H1 (cell line): ENCODE results near the gene ARHGAP12. TPM values are rescaled to one million over a fixed set of nuclear protein-coding genes. Genes with fewer than 3 reads are reported as not detected.
A peak's percentile ranks its signal among the peaks of the same experiment; 100 is the strongest.

Source experiments
- CREB1 ChIP-seq: IDR thresholded peaks from 2 replicates; pipeline ENCODE4 v1.6.1; 2012; ENCODE audit warnings: inconsistent platforms
- KDM4A ChIP-seq: IDR thresholded peaks from one replicate; pipeline ENCODE4 v1.7.1; 2012; ENCODE audit warnings: low read depth, mild to moderate bottlenecking, moderate library complexity, low read length, inconsistent platforms; ENCODE audit not compliant: severe bottlenecking
- MAX ChIP-seq: IDR thresholded peaks from 2 replicates; pipeline ENCODE4 v1.6.1; 2012; ENCODE audit warnings: inconsistent platforms
- PHF8 ChIP-seq: fragments of 200-600 bp; sonication (generic); conservative IDR thresholded peaks from 2 replicates; pipeline ENCODE4 v1.7.1; 2012; ENCODE audit warnings: low read depth, mild to moderate bottlenecking, inconsistent platforms, low read length, moderate library complexity
- POU5F1 ChIP-seq: IDR thresholded peaks from 2 replicates; pipeline ENCODE4 v1.6.1; 2011; ENCODE audit warnings: low read depth, mild to moderate bottlenecking, low read length, moderate library complexity
- RXRA ChIP-seq: IDR thresholded peaks from 2 replicates; pipeline ENCODE4 v1.6.1; 2011; ENCODE audit warnings: low read depth, mild to moderate bottlenecking, low read length, moderate library complexity; ENCODE audit not compliant: insufficient read depth
- TBP ChIP-seq: IDR thresholded peaks from 2 replicates; pipeline ENCODE4 v1.6.1; 2011; ENCODE audit warnings: low read depth, low read length, improper control_type of control experiment
- TEAD4 ChIP-seq: IDR thresholded peaks from 2 replicates; pipeline ENCODE4 v1.6.1; 2012; ENCODE audit warnings: low read depth, low read length, inconsistent platforms, mixed read lengths
- YY1 ChIP-seq: IDR thresholded peaks from 2 replicates; pipeline ENCODE4 v1.6.1; 2011; ENCODE audit warnings: low read depth, mild to moderate bottlenecking, low read length
- polyA plus RNA-seq, 7 experiments: library from polyadenylated mRNA; depleted of rRNA in 3 of 7; stranded (reverse) in 5 of 7; unstranded in 2 of 7; fragments of >200 nt in 5 of 7; fragments of 200-250 nt in 2 of 7; gene quantifications; 1 replicate in 5 of 7; 2 replicates in 1 of 7; 4 replicates in 1 of 7; pipeline versions ENCODE4 v1.2.1 to v1.2.3, GENCODE V29; 2011 to 2013; ENCODE audit warnings: missing spikeins in 2 of 7, mixed read lengths in 2 of 7
- total RNA-seq: library from RNA; stranded (reverse); fragmentation: NEBNext Ultra II Directional; extraction: Animal tissue kit (Norgen Biotek cat#: 25700); gene quantifications from 2 replicates; pipeline ENCODE4 v1.2.1, GENCODE V29; 2021

ARHGAP12 gene
- total and polyA plus RNA-seq, 2 of the 8 experiments (the other 6 are each of a cell fraction or from before 2014, with no cell fraction given) = 10.1 to 39.0 TPM

- peak; percentile 42 for TF ChIP-seq KDM4A
- no peak for TF ChIP-seq TEAD4
- TF ChIP-seq PHF8 = peak; percentile 99
- TF ChIP-seq CREB1 = peak; percentile 49; the same call in 1 of the 2 replicates
- TF ChIP-seq POU5F1 = no peak
- no peak for TF ChIP-seq RXRA
- 0 out of 2 replicates have a peak, but pooled peaks have one; percentile 5 for TF ChIP-seq YY1
- TF ChIP-seq TBP = peak; percentile 53; the same call in 1 of the 2 replicates
- TF ChIP-seq MAX = peak; percentile 12; the same call in 1 of the 2 replicates
- TF ChIP-seq, all 59 proteins: peak for 16
Measured at GRCh38 chr10:31928549-31929260, at the start of gene ARHGAP12 (continued).
